Endothelial cell of umbilical vein (primary cell): Measurements from ENCODE around the gene SPRY1. TPM values are rescaled to one million over a fixed set of nuclear protein-coding genes. Genes with fewer than 3 reads are reported as not detected.

Experiments
- BruUV-seq: library from RNA; stranded (reverse); fragments of 400-500 nt; replicated peaks from 2 replicates; lab custom pipeline; 2021; lab: Mats Ljungman, UMichigan
- CTCF ChIA-PET: fragments of 300-600, 350-600 bp; sonication (Branson Sonifier 250); formaldehyde crosslinking; loops from one replicate; lab custom pipeline; 2021; ENCODE audit warnings: antibody characterized with exemption, inconsistent platforms; lab: Charles Lee
- POLR2A ChIA-PET: fragments of 300-600, 350-600 bp; sonication (Branson Sonifier 250); formaldehyde crosslinking; loops from one replicate; lab custom pipeline; 2021; ENCODE audit warnings: antibody characterized with exemption, inconsistent platforms; lab: Charles Lee
- DNase-seq: peaks from one replicate; pipeline ENCODE4 v3.0.0-alpha.2; 2011; ENCODE audit warnings: low read depth, low spot score
- FAIRE-seq: peaks from 2 replicates; lab custom pipeline; 2011; peaks lifted over from hg19 to GRCh38; lab: Jason Lieb, UNC
- H2AFZ ChIP-seq: 2 replicates; pipeline ENCODE4 v1.6.0; 2012; ENCODE audit warnings: low read depth, low read length, control low read depth, inconsistent platforms
- H3K27ac ChIP-seq: 2 replicates; pipeline ENCODE4 v1.5.1; 2011; ENCODE audit warnings: low read depth, mild to moderate bottlenecking, control low read depth, low read length, moderate library complexity; ENCODE audit not compliant: insufficient read depth
- H3K27me3 ChIP-seq, 2 experiments: 2 replicates each; pipeline versions ENCODE4 v1.6.0 to v1.6.1; 2011; ENCODE audit warnings: low read length in 2 of 2, mixed read lengths in 1 of 2; ENCODE audit not compliant: control insufficient read depth in 2 of 2, insufficient read depth in 2 of 2
- H3K36me3 ChIP-seq, 2 experiments: 2 replicates in 1 of 2; 3 replicates in 1 of 2; pipeline ENCODE4 v1.5.1; 2011; ENCODE audit warnings: low read length in 2 of 2, mild to moderate bottlenecking in 1 of 2, moderate library complexity in 1 of 2; ENCODE audit not compliant: control insufficient read depth in 2 of 2, insufficient read depth in 2 of 2; ENCODE audit errors: extremely low read depth in 1 of 2
- H3K4me1 ChIP-seq: 3 replicates; pipeline ENCODE4 v1.5.1; 2011; ENCODE audit warnings: mild to moderate bottlenecking, low read length; ENCODE audit not compliant: control insufficient read depth, insufficient read depth; ENCODE audit errors: extremely low read depth
- H3K4me2 ChIP-seq: 2 replicates; pipeline ENCODE4 v1.6.1; 2011; ENCODE audit warnings: low read length, control low read depth, mixed read lengths; ENCODE audit not compliant: insufficient read depth
- H3K4me3 ChIP-seq, 3 experiments: fragments of 200-600 bp in 1 of 3; sonication (generic), shearing (Covaris generic) in 1 of 3; replicated peaks in 1 of 3; 2 replicates each; pipeline ENCODE4 v1.5.1; 2011 to 2016; ENCODE audit warnings: control low read depth in 3 of 3, low read length in 3 of 3, mild to moderate bottlenecking in 2 of 3, inconsistent platforms in 1 of 3, low read depth in 1 of 3, moderate library complexity in 1 of 3; ENCODE audit not compliant: insufficient read depth in 1 of 3
- H3K79me2 ChIP-seq: 2 replicates; pipeline ENCODE4 v1.6.0; 2012; ENCODE audit warnings: low read length, inconsistent platforms; ENCODE audit not compliant: control insufficient read depth, insufficient read depth
- H3K9ac ChIP-seq: replicated peaks from 2 replicates; pipeline ENCODE3; 2011; ENCODE audit warnings: low read length, control low read depth; ENCODE audit not compliant: insufficient read depth; ENCODE audit errors: extremely low read depth
- H3K9me1 ChIP-seq: replicated peaks from 3 replicates; pipeline ENCODE4 v1.6.0; 2011; ENCODE audit warnings: mild to moderate bottlenecking, low read length; ENCODE audit not compliant: control insufficient read depth, insufficient read depth; ENCODE audit errors: extremely low read depth
- H3K9me3 ChIP-seq: replicated peaks from 2 replicates; pipeline ENCODE4 v1.5.1; 2012; ENCODE audit warnings: low read length, inconsistent platforms; ENCODE audit not compliant: control insufficient read depth, insufficient read depth
- H4K20me1 ChIP-seq: replicated peaks from 2 replicates; pipeline ENCODE3; 2011; ENCODE audit warnings: mild to moderate bottlenecking, low read length; ENCODE audit not compliant: control insufficient read depth, insufficient read depth; ENCODE audit errors: extremely low read depth
- EZH2 ChIP-seq: IDR thresholded peaks from 2 replicates; pipeline ENCODE4 v1.6.1; 2012; ENCODE audit warnings: borderline replicate concordance, low read depth, mild to moderate bottlenecking, moderate library complexity, low read length, inconsistent platforms; ENCODE audit not compliant: severe bottlenecking
- FOS ChIP-seq: IDR thresholded peaks from 2 replicates; pipeline ENCODE4 v1.6.1; 2011; ENCODE audit warnings: mild to moderate bottlenecking, low read length, moderate library complexity, borderline replicate concordance; ENCODE audit not compliant: insufficient read depth
- JUN ChIP-seq: IDR thresholded peaks from 2 replicates; pipeline ENCODE4 v1.6.1; 2011; ENCODE audit warnings: borderline replicate concordance, low read depth; ENCODE audit not compliant: insufficient read length, insufficient read depth
- POLR2A ChIP-seq: IDR thresholded peaks from 2 replicates; pipeline ENCODE4 v1.6.1; 2012; ENCODE audit warnings: low read depth, mild to moderate bottlenecking, control low read depth, low read length
- POLR2AphosphoS5 ChIP-seq: IDR thresholded peaks from 2 replicates; pipeline ENCODE4 v1.6.1; 2012; ENCODE audit warnings: low read depth, mild to moderate bottlenecking, control low read depth, low read length, moderate library complexity; ENCODE audit not compliant: insufficient read depth
- dilution Hi-C: fragments of 300-500 bp; cut with MboI; formaldehyde crosslinking; loops from one replicate; pipeline ENCODE4 v1.15.0; 2019; ENCODE audit warnings: low sequenced_read_pairs; ENCODE audit not compliant: extremely low pct_ligation_motif_present
- intact Hi-C: fragments of 100-400 bp; cut with micrococcal nuclease; formaldehyde crosslinking; loops from one replicate; pipeline ENCODE4 v1.10.0; 2022
- polyA plus RNA-seq, 4 experiments: library from polyadenylated mRNA; depleted of rRNA in 3 of 4; stranded (reverse) in 3 of 4; unstranded in 1 of 4; fragments of >200 nt; gene quantifications; 2 replicates each; pipeline versions ENCODE4 v1.2.1 to v1.2.3, GENCODE V29; 2011 to 2012; ENCODE audit warnings: missing spikeins in 1 of 4
- total RNA-seq: library from RNA; stranded (reverse); gene quantifications from 2 replicates; pipeline ENCODE4 v1.2.3, GENCODE V29; 2021
- TF ChIP-seq, protein P1 (sequence below): IDR thresholded peaks from 2 replicates; pipeline ENCODE4 v1.6.1; 2011; ENCODE audit not compliant: insufficient read depth, insufficient read length
- TF ChIP-seq, protein P2 (sequence below), 2 donors: IDR thresholded peaks; 1 replicate in 1 of 2; 2 replicates in 1 of 2; pipeline ENCODE4 v1.5.1; 2011; ENCODE audit warnings: low read length in 2 of 2, mild to moderate bottlenecking in 2 of 2, moderate library complexity in 2 of 2, control low read depth in 1 of 2, inconsistent platforms in 1 of 2, low read depth in 1 of 2; ENCODE audit not compliant: insufficient read depth in 1 of 2; ENCODE audit errors: extremely low read depth in 1 of 2

The SPRY1 gene
- total and polyA plus RNA-seq, 2 donors (not counting 3 experiments of a cell fraction or from before 2014, with no cell fraction given), result 14.1 to 43.7 TPM

DNA sequence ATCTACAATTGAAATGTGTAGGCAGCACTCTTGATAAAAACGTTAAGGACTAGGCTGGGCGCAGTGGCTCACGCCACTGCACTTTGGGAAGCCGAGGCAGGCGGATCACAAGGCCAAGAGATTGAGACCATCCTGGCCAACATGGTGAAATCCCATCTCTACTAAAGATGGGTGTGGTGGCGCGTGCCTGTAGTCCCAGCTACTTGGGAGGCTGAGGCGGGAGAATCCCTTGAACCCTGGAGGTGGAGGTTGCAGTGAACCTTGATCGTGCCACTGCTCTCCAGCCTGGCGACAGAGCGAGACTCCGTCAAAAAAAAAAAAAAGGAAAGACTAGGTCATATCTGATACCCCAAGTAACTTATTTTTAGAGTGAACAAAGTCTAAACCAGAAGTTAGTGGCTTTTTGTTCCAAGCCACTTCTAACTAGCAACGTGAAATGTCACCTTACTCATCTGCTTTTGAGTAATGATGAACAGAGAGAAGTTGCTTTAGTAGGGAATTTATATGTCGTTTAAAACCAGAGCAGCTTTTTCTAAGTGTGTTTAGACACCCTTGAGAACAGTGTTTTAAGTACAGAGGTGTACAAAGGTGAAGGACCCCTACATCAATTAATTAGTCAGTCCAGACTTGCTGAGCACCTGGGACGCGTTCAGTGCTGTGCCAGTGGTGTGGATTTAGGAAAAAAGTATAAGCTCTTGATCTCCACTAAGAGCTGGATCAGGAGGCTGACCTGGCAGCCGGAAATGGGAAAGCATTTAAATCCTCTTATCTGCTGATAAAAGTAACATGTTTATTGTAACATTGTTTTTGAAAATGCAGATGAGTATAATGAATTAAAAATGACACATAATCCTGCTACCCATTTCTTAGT lies 23.5 kb downstream of the SPRY1 start:
- H3K4me1 ChIP-seq, result peaks cover 45% of the 10 kb centered on the region
- no peaks in the 10 kb centered on the region for H3K79me2 ChIP-seq
- H3K9me3 ChIP-seq, result no peaks in the 10 kb centered on the region
- no peaks in the 10 kb centered on the region for H4K20me1 ChIP-seq
- TF ChIP-seq EZH2 (no peak), FOS (no peak)
- no peaks in the 10 kb centered on the region for H3K27me3 ChIP-seq
- H3K4me2 ChIP-seq, result no peak overlapping the region
- H3K9me1 ChIP-seq, result no peaks in the 10 kb centered on the region
- DNase-seq (no peak), FAIRE-seq (no peak)
- CTCF ChIA-PET, result interaction anchor here (1.3 to 1.4 kb wide), 2 partner anchors 144 to 293 kb away, joined by 3 read pairs; no protein-coding TSS in a partner anchor
- H3K27ac ChIP-seq, result no peak overlapping the region
- dilution Hi-C loops (no loop called here), intact Hi-C loops (loop anchor here (2.0 kb wide), 1 partner anchor 25 kb away; no protein-coding TSS in a partner anchor)
- no peak overlapping the region for H3K9ac ChIP-seq
- POLR2A ChIA-PET, result no interaction called here
- no peak overlapping the region for H2AFZ ChIP-seq
- H3K4me3 ChIP-seq, result no peak overlapping the region
- BruUV-seq, result no TSS peak
- no peaks in the 10 kb centered on the region for H3K36me3 ChIP-seq

DNA sequence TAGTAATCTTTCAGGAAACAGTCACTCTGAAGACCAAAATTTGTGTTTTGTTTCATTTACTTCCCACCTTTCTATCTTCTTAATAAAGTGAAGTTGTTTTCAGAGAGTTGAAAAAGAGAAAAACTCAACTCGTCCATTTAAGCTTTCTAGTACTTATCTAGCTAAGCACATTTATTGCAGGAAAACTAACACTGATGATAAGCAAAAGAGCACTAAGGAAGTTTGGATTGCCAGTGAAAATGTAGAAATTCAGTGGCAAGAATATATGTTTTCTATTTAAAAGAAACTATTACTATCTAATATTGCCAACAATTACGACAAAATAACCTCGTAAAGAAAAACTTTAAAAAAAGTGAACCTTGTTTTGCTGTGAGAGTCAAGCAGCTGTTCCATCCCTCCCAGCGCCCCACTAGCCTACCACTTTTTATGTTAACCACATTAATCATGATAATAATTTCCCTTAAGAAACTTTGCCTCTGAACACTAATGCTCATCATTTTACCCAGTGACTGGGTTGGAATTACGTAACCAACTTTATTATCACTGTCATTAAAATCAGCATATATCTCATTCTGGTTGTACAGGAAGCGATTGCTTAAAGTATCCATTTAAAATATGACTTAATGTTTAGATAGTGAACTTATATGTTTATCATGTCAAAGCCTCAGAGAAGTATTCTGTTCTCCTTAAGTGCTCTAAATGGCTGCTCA lies 24.8 kb downstream of the SPRY1 start:
- no peaks in the 10 kb centered on the region for H3K9me3 ChIP-seq
- H3K9me1 ChIP-seq, result no peaks in the 10 kb centered on the region
- no peaks in the 10 kb centered on the region for H3K36me3 ChIP-seq
- H4K20me1 ChIP-seq, result no peaks in the 10 kb centered on the region
- H3K9ac ChIP-seq, result no peak overlapping the region
- BruUV-seq, result no TSS peak
- H3K79me2 ChIP-seq, result no peaks in the 10 kb centered on the region
- H3K4me2 ChIP-seq, result no peak overlapping the region
- H3K4me3 ChIP-seq, result no peak overlapping the region
- no peak overlapping the region for H3K27ac ChIP-seq
- FAIRE-seq, result no peak
- dilution Hi-C loops, result no loop called here
- H3K4me1 ChIP-seq, result peaks cover 34% of the 10 kb centered on the region
- intact Hi-C loops, result no loop called here
- DNase-seq, result peak; percentile 19
- ChIA-PET CTCF (interaction anchor here (0.9 to 1.4 kb wide), 3 partner anchors 15 to 294 kb away, joined by 3 read pairs; no protein-coding TSS in a partner anchor), POLR2A (no interaction called here)
- TF ChIP-seq POLR2AphosphoS5 (no peak), EZH2 (no peak), POLR2A (no peak), JUN (no peak)
- TF ChIP-seq, protein P1, sequence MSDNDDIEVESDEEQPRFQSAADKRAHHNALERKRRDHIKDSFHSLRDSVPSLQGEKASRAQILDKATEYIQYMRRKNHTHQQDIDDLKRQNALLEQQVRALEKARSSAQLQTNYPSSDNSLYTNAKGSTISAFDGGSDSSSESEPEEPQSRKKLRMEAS, result no peak
- TF ChIP-seq, protein P2, sequence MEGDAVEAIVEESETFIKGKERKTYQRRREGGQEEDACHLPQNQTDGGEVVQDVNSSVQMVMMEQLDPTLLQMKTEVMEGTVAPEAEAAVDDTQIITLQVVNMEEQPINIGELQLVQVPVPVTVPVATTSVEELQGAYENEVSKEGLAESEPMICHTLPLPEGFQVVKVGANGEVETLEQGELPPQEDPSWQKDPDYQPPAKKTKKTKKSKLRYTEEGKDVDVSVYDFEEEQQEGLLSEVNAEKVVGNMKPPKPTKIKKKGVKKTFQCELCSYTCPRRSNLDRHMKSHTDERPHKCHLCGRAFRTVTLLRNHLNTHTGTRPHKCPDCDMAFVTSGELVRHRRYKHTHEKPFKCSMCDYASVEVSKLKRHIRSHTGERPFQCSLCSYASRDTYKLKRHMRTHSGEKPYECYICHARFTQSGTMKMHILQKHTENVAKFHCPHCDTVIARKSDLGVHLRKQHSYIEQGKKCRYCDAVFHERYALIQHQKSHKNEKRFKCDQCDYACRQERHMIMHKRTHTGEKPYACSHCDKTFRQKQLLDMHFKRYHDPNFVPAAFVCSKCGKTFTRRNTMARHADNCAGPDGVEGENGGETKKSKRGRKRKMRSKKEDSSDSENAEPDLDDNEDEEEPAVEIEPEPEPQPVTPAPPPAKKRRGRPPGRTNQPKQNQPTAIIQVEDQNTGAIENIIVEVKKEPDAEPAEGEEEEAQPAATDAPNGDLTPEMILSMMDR (IDR thresholded peaks at IDR 0.05; ENCODE audit: extremely low read depth in 1 of 2, insufficient read depth in 1 of 2, low read depth in 1 of 2, low read length in 2 of 2), result no peak
- no peak overlapping the region for H2AFZ ChIP-seq
- no peaks in the 10 kb centered on the region for H3K27me3 ChIP-seq
